ENCODE measurements around the gene COQ4. TPM values are rescaled to one million over a fixed set of nuclear protein-coding genes. Genes with fewer than 3 reads are reported as not detected.

The COQ4 gene
- total and polyA plus RNA-seq, 2 of the 8 experiments (the other 6 are each of a cell fraction or from before 2014, with no cell fraction given), result 32.3 to 58.8 TPM

DNA sequence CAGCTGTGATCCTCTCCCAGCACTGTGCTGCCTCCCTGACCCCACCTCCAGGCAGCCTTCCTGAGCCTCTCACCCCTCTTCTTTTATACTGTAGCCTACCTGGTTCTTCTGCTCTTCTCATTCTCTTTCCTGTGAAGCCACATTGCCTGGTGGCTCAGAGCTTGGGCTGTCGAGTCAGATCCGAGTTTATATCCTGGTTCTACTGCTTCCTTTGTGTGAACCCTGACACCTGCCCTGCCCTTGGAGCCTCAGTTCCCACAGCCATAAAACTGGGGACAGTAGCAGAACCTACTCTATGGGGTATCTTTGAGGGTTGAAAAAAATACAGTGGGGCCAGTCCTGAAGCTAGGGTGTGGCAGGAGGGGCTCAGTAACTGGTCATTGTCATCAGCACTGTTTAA lies 26.5 kb downstream of the COQ4 start (continued):
- TF ChIP-seq TAF1 (IDR thresholded peaks at IDR 0.05; ENCODE audit: low read depth, low read length), result no peak
- TF ChIP-seq SP1 (IDR thresholded peaks at IDR 0.05; ENCODE audit: low read depth, low read length), result no peak
- TF ChIP-seq BRCA1 (IDR thresholded peaks at IDR 0.05; ENCODE audit: low read depth, low read length), result no peak
- no peak for TF ChIP-seq RBBP5 (IDR thresholded peaks at IDR 0.05; ENCODE audit: borderline replicate concordance, low read depth, low read length)
- no peak for TF ChIP-seq EGR1 (IDR thresholded peaks at IDR 0.05; ENCODE audit: borderline replicate concordance, low read depth, low read length)
